Thymus (tissue), 11 donors: ENCODE measurements around the gene EFNA3. TPM values are rescaled to one million over a fixed set of nuclear protein-coding genes. Genes with fewer than 3 reads are reported as not detected.

ENCODE experiments used
- DNase-seq, 9 donors: peaks; one replicate each; pipeline ENCODE4 v3.0.0-alpha.2; 2013; ENCODE audit warnings: low spot score in 9 of 9, low read depth in 6 of 9, missing footprints in 1 of 9
- H3K27ac ChIP-seq, 2 donors: one replicate each; pipeline ENCODE4 v1.5.1; 2013; ENCODE audit warnings: control low read depth in 1 of 2, low read depth in 1 of 2, low read length in 1 of 2, mild to moderate bottlenecking in 1 of 2, moderate library complexity in 1 of 2
- H3K27me3 ChIP-seq, 2 donors: one replicate each; pipeline ENCODE4 v1.5.1; 2013; ENCODE audit warnings: low read length in 1 of 2; ENCODE audit not compliant: control insufficient read depth in 2 of 2, insufficient read depth in 1 of 2
- H3K36me3 ChIP-seq, 2 donors: one replicate each; pipeline ENCODE4 v1.5.1; 2013; ENCODE audit warnings: low read length in 1 of 2, mild to moderate bottlenecking in 1 of 2, moderate library complexity in 1 of 2; ENCODE audit not compliant: control insufficient read depth in 2 of 2, insufficient read depth in 2 of 2
- H3K4me1 ChIP-seq, 2 donors: one replicate each; pipeline ENCODE4 v1.5.1; 2013; ENCODE audit warnings: low read length in 2 of 2; ENCODE audit not compliant: control insufficient read depth in 2 of 2, insufficient read depth in 2 of 2
- H3K4me3 ChIP-seq, 2 donors: one replicate each; pipeline ENCODE4 v1.5.1; 2013; ENCODE audit warnings: low read length in 2 of 2, control low read depth in 1 of 2, mild to moderate bottlenecking in 1 of 2
- H3K9me3 ChIP-seq, 2 donors: one replicate each; pipeline ENCODE4 v1.5.1; 2013; ENCODE audit warnings: low read length in 1 of 2, mild to moderate bottlenecking in 1 of 2; ENCODE audit not compliant: control insufficient read depth in 2 of 2, insufficient read depth in 1 of 2
- WGBS: extraction: QIAGEN DNeasy Blood & Tissue Kit; methylation state at CpG from one replicate; pipeline ENCODE4 v1.1.7; 2013; 5-methylcytosine and 5-hydroxymethylcytosine counted together
- polyA plus RNA-seq: library from polyadenylated mRNA; stranded (reverse); fragments of 200-250 nt; gene quantifications from one replicate; pipeline ENCODE4 v1.2.3, GENCODE V29; 2013
- total RNA-seq: library from RNA; stranded (reverse); fragments of 120-200 nt; gene quantifications from one replicate; pipeline ENCODE4 v1.2.4, GENCODE V29; 2013
- donor health status: healthy.

The EFNA3 gene
- total and polyA plus RNA-seq, 2 donors, result 2.1 to 3.4 TPM

DNA sequence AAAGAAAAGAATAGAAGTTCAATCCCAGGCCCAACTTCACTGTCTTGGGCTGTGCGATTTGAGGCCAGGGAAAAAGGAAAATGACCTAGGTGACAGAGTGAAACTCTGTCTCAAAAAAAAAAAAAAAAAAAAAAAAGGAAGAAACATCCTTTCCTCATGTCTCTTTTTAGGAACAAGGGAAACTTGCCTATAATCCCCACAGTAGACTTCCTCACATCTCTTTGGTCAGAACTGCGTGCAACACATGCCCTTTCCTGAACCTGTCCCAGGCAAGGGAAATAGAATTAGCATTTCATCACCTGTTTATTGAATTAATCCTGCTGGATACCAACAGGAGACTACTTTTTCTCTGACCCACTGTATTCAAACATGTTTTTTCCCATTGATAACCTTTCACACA is 42.7 kb upstream of the EFNA3 start:
- Histone ChIP-seq H3K4me3 (no peak overlapping the region), H3K36me3 (no peaks in the 10 kb centered on the region), H3K27me3 (peaks cover 2 to 51% of the 10 kb centered on the region in 2 donors), H3K4me1 (no peaks in the 10 kb centered on the region), H3K9me3 (no peaks in the 10 kb centered on the region), H3K27ac (no peak overlapping the region)
- DNase-seq, result no peak
- WGBS, result 93% methylated on average over 2 of the region's 2 CpGs

GRCh38 chr1:155037043-155037442 is 41.6 kb upstream of the EFNA3 start:
- no peak for DNase-seq
- no peak overlapping the region for H3K27ac ChIP-seq
- 95% methylated on average over 3 of the region's 3 CpGs for WGBS
- no peaks in the 10 kb centered on the region for H3K9me3 ChIP-seq
- H3K4me3 ChIP-seq, result no peak overlapping the region
- peaks cover 2 to 57% of the 10 kb centered on the region in 2 donors for H3K27me3 ChIP-seq
- H3K4me1 ChIP-seq, result no peaks in the 10 kb centered on the region
- H3K36me3 ChIP-seq, result no peaks in the 10 kb centered on the region

DNA sequence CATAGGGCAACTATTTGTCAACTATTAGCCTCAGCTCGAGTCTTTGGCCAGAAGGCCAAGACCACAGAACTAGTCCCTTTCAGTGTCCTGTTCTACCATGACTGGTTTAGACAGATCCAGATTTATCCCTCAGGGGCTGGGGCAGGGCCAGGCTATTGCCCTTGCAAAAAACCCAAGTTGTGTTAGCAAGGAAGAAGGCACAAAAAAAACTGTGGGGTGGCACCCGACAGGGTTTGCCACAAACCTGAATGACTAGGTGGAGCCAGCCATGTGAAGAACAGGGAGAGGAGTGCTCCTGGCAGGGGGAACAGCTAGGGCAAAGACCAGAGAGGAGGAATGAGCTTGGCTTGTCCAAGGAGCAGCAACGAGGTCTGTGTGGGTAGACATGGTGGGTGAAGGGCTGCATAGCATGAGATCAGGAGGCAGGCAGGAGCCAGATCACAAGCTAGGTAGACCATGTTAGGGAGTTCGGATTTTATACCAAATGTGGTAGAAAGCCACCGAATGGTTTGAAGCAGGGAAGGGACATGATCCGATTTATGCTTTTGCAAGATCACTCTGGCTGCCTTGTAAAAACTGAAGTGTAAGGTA is 40.7 kb upstream of the EFNA3 start:
- DNase-seq, result no peak
- H3K4me1 ChIP-seq, result no peaks in the 10 kb centered on the region
- peaks cover 2 to 61% of the 10 kb centered on the region in 2 donors for H3K27me3 ChIP-seq
- H3K36me3 ChIP-seq, result no peaks in the 10 kb centered on the region
- WGBS, result 92% methylated on average over 6 of the region's 6 CpGs
- H3K9me3 ChIP-seq, result no peaks in the 10 kb centered on the region
- no peak overlapping the region for H3K4me3 ChIP-seq
- no peak overlapping the region for H3K27ac ChIP-seq

GRCh38 chr1:155038602-155039307 is 39.9 kb upstream of the EFNA3 start:
- H3K4me1 ChIP-seq, result no peaks in the 10 kb centered on the region
- H3K36me3 ChIP-seq, result no peaks in the 10 kb centered on the region
- no peak overlapping the region for H3K4me3 ChIP-seq
- no peak for DNase-seq
- WGBS, result 52% methylated on average over 8 of the region's 8 CpGs
- peaks cover 2 to 61% of the 10 kb centered on the region in 2 donors for H3K27me3 ChIP-seq
- no peaks in the 10 kb centered on the region for H3K9me3 ChIP-seq
- no peak overlapping the region for H3K27ac ChIP-seq

DNA sequence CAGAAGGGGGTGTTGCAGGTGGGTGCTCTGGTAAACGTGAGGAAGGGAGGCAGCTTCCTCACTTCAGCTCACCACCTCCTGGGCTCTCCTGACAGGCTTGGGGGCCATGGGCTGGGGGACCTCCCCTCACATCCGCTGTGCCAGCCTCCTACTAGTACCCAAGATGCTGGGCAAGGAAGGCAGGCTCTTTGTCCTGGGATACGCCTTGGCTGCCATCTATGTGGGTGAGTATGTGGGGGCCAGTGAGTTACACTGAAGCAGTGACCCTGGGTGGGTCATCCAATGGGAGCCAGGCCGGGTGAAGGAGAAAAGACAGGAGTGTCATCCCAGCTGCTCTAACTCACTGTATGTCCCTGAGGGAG is 39.3 kb upstream of the EFNA3 start:
- no peaks in the 10 kb centered on the region for H3K36me3 ChIP-seq
- no peaks in the 10 kb centered on the region for H3K9me3 ChIP-seq
- peaks cover 2 to 60% of the 10 kb centered on the region in 2 donors for H3K27me3 ChIP-seq
- 74% methylated on average over 4 of the region's 4 CpGs for WGBS
- DNase-seq, result no peak
- no peaks in the 10 kb centered on the region for H3K4me1 ChIP-seq
- no peak overlapping the region for H3K4me3 ChIP-seq
- H3K27ac ChIP-seq, result no peak overlapping the region

DNA sequence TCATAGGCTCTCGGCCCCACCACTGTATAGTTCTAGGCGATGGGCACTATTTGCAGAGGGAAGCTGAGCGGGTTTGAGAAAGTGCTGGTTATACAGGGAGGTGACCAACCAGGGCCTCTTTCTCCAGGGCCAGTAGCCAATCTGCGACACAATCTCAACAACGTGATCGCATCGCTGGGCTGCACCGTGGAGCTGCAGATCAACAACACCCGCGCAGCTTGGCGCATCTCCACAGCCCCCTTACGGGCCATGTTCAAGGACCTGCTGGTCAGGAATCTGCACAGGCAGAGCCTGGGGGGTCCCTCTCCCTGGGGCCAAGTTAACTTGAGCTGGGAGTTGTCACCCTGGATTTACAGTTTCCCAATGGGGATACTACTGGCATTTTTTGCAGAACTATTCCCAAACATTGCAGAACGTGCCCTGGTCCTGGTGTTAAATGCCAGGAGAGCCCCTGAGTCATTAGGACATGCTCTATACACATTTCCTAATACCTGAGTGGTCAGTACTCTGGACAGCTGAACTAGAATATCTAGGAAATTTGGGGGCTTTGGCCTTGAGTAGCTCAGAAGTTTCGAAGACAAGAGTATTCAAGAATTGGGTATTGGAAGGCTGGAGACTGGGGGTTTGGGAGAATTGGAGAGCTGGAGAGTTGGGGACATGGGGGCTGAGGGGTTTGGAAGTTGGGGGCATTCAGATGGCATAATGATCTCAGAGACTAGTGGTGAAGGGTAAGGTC is 38.1 kb upstream of the EFNA3 start:
- no peaks in the 10 kb centered on the region for H3K9me3 ChIP-seq
- H3K4me3 ChIP-seq, result no peak overlapping the region
- H3K36me3 ChIP-seq, result no peaks in the 10 kb centered on the region
- no peak for DNase-seq
- H3K27ac ChIP-seq, result no peak overlapping the region
- peaks cover 2 to 63% of the 10 kb centered on the region in 2 donors for H3K27me3 ChIP-seq
- WGBS, result 96% methylated on average over 14 of the region's 14 CpGs
- H3K4me1 ChIP-seq, result peaks cover 0 to 3% of the 10 kb centered on the region in 2 donors

GRCh38 chr1:155042789-155043188 is 35.8 kb upstream of the EFNA3 start:
- Histone ChIP-seq H3K4me1 (peaks cover 0 to 3% of the 10 kb centered on the region in 2 donors), H3K4me3 (no peak overlapping the region)

GRCh38 chr1:155043301-155043702 is 35.3 kb upstream of the EFNA3 start:
- no peak for DNase-seq
- peaks cover 0 to 6% of the 10 kb centered on the region in 2 donors for H3K4me1 ChIP-seq

More at GRCh38 chr1:155042789-155043188, 35.8 kb upstream of the EFNA3 start:
- peaks cover 2 to 70% of the 10 kb centered on the region in 2 donors for H3K27me3 ChIP-seq
- 79% methylated on average over 5 of the region's 5 CpGs for WGBS
- H3K9me3 ChIP-seq, result no peaks in the 10 kb centered on the region
- H3K27ac ChIP-seq, result no peak overlapping the region
- H3K36me3 ChIP-seq, result no peaks in the 10 kb centered on the region
- no peak for DNase-seq

DNA sequence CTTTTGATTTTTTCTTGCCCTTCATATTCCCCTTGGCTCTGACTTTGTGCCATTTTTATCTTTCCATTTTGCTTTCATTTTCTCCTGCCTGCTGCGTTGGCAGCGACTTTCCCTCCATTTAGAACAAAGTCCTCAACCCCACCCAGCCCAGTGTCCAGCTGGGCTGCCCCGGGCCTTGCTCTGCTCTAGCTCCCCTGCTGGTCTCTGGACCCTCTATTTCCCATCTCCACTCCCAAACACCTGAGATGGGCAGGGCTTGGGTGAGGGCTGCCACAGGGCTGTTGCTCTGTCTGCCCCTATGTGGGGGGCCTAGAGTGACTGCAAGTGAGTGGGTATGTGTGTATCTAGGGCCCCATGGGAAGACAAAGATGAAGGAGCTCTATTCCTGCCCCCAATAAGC is 34.8 kb upstream of the EFNA3 start:
- no peak for DNase-seq
- H3K4me1 ChIP-seq, result peaks cover 0 to 6% of the 10 kb centered on the region in 2 donors

More at GRCh38 chr1:155043301-155043702, 35.3 kb upstream of the EFNA3 start:
- Histone ChIP-seq H3K27ac (no peak overlapping the region), H3K9me3 (no peaks in the 10 kb centered on the region), H3K4me3 (no peak overlapping the region), H3K27me3 (peaks cover 0 to 69% of the 10 kb centered on the region in 2 donors), H3K36me3 (no peaks in the 10 kb centered on the region)
- WGBS, result 94% methylated on average over 12 of the region's 12 CpGs

More for the DNA sequence above, 34.8 kb upstream of the EFNA3 start:
- H3K4me3 ChIP-seq, result no peak overlapping the region
- H3K36me3 ChIP-seq, result no peaks in the 10 kb centered on the region
- H3K27me3 ChIP-seq, result peaks cover 0 to 67% of the 10 kb centered on the region in 2 donors
- no peak overlapping the region for H3K27ac ChIP-seq
- H3K9me3 ChIP-seq, result no peaks in the 10 kb centered on the region
- WGBS, result 95% methylated on average over 3 of the region's 3 CpGs
